Endothelial cell of umbilical vein (primary cell): ENCODE results near the gene BCL10. TPM values are rescaled to one million over a fixed set of nuclear protein-coding genes. Genes with fewer than 3 reads are reported as not detected.

ENCODE experiments used
- BruUV-seq: library from RNA; stranded (reverse); fragments of 400-500 nt; replicated peaks from 2 replicates; lab custom pipeline; 2021; lab: Mats Ljungman, UMichigan
- CTCF ChIA-PET: fragments of 300-600, 350-600 bp; sonication (Branson Sonifier 250); formaldehyde crosslinking; loops from one replicate; lab custom pipeline; 2021; ENCODE audit warnings: antibody characterized with exemption, inconsistent platforms; lab: Charles Lee
- POLR2A ChIA-PET: fragments of 300-600, 350-600 bp; sonication (Branson Sonifier 250); formaldehyde crosslinking; loops from one replicate; lab custom pipeline; 2021; ENCODE audit warnings: antibody characterized with exemption, inconsistent platforms; lab: Charles Lee
- DNase-seq: peaks from one replicate; pipeline ENCODE4 v3.0.0-alpha.2; 2011; ENCODE audit warnings: low read depth, low spot score
- FAIRE-seq: peaks from 2 replicates; lab custom pipeline; 2011; peaks lifted over from hg19 to GRCh38; lab: Jason Lieb, UNC
- H2AFZ ChIP-seq: 2 replicates; pipeline ENCODE4 v1.6.0; 2012; ENCODE audit warnings: low read depth, low read length, control low read depth, inconsistent platforms
- H3K27ac ChIP-seq: 2 replicates; pipeline ENCODE4 v1.5.1; 2011; ENCODE audit warnings: low read depth, mild to moderate bottlenecking, control low read depth, low read length, moderate library complexity; ENCODE audit not compliant: insufficient read depth
- H3K27me3 ChIP-seq, 2 experiments: 2 replicates each; pipeline versions ENCODE4 v1.6.0 to v1.6.1; 2011; ENCODE audit warnings: low read length in 2 of 2, mixed read lengths in 1 of 2; ENCODE audit not compliant: control insufficient read depth in 2 of 2, insufficient read depth in 2 of 2
- H3K36me3 ChIP-seq, 2 experiments: 2 replicates in 1 of 2; 3 replicates in 1 of 2; pipeline ENCODE4 v1.5.1; 2011; ENCODE audit warnings: low read length in 2 of 2, mild to moderate bottlenecking in 1 of 2, moderate library complexity in 1 of 2; ENCODE audit not compliant: control insufficient read depth in 2 of 2, insufficient read depth in 2 of 2; ENCODE audit errors: extremely low read depth in 1 of 2
- H3K4me1 ChIP-seq: 3 replicates; pipeline ENCODE4 v1.5.1; 2011; ENCODE audit warnings: mild to moderate bottlenecking, low read length; ENCODE audit not compliant: control insufficient read depth, insufficient read depth; ENCODE audit errors: extremely low read depth
- H3K4me2 ChIP-seq: 2 replicates; pipeline ENCODE4 v1.6.1; 2011; ENCODE audit warnings: low read length, control low read depth, mixed read lengths; ENCODE audit not compliant: insufficient read depth
- H3K4me3 ChIP-seq, 3 experiments: fragments of 200-600 bp in 1 of 3; sonication (generic), shearing (Covaris generic) in 1 of 3; replicated peaks in 1 of 3; 2 replicates each; pipeline ENCODE4 v1.5.1; 2011 to 2016; ENCODE audit warnings: control low read depth in 3 of 3, low read length in 3 of 3, mild to moderate bottlenecking in 2 of 3, inconsistent platforms in 1 of 3, low read depth in 1 of 3, moderate library complexity in 1 of 3; ENCODE audit not compliant: insufficient read depth in 1 of 3
- H3K79me2 ChIP-seq: 2 replicates; pipeline ENCODE4 v1.6.0; 2012; ENCODE audit warnings: low read length, inconsistent platforms; ENCODE audit not compliant: control insufficient read depth, insufficient read depth
- H3K9ac ChIP-seq: replicated peaks from 2 replicates; pipeline ENCODE3; 2011; ENCODE audit warnings: low read length, control low read depth; ENCODE audit not compliant: insufficient read depth; ENCODE audit errors: extremely low read depth
- H3K9me1 ChIP-seq: replicated peaks from 3 replicates; pipeline ENCODE4 v1.6.0; 2011; ENCODE audit warnings: mild to moderate bottlenecking, low read length; ENCODE audit not compliant: control insufficient read depth, insufficient read depth; ENCODE audit errors: extremely low read depth
- H3K9me3 ChIP-seq: replicated peaks from 2 replicates; pipeline ENCODE4 v1.5.1; 2012; ENCODE audit warnings: low read length, inconsistent platforms; ENCODE audit not compliant: control insufficient read depth, insufficient read depth
- H4K20me1 ChIP-seq: replicated peaks from 2 replicates; pipeline ENCODE3; 2011; ENCODE audit warnings: mild to moderate bottlenecking, low read length; ENCODE audit not compliant: control insufficient read depth, insufficient read depth; ENCODE audit errors: extremely low read depth
- CTCF ChIP-seq, 2 donors: IDR thresholded peaks; 1 replicate in 1 of 2; 2 replicates in 1 of 2; pipeline ENCODE4 v1.5.1; 2011; ENCODE audit warnings: low read length in 2 of 2, mild to moderate bottlenecking in 2 of 2, moderate library complexity in 2 of 2, control low read depth in 1 of 2, inconsistent platforms in 1 of 2, low read depth in 1 of 2; ENCODE audit not compliant: insufficient read depth in 1 of 2; ENCODE audit errors: extremely low read depth in 1 of 2
- EZH2 ChIP-seq: IDR thresholded peaks from 2 replicates; pipeline ENCODE4 v1.6.1; 2012; ENCODE audit warnings: borderline replicate concordance, low read depth, mild to moderate bottlenecking, moderate library complexity, low read length, inconsistent platforms; ENCODE audit not compliant: severe bottlenecking
- FOS ChIP-seq: IDR thresholded peaks from 2 replicates; pipeline ENCODE4 v1.6.1; 2011; ENCODE audit warnings: mild to moderate bottlenecking, low read length, moderate library complexity, borderline replicate concordance; ENCODE audit not compliant: insufficient read depth
- GATA2 ChIP-seq: IDR thresholded peaks from 2 replicates; pipeline ENCODE4 v1.7.0; 2011; ENCODE audit warnings: low read depth, mild to moderate bottlenecking, moderate library complexity, mixed read lengths, low read length; ENCODE audit not compliant: insufficient read length, insufficient read depth
- JUN ChIP-seq: IDR thresholded peaks from 2 replicates; pipeline ENCODE4 v1.6.1; 2011; ENCODE audit warnings: borderline replicate concordance, low read depth; ENCODE audit not compliant: insufficient read length, insufficient read depth
- MAX ChIP-seq: IDR thresholded peaks from 2 replicates; pipeline ENCODE4 v1.6.1; 2011; ENCODE audit not compliant: insufficient read depth, insufficient read length
- MYC ChIP-seq: IDR thresholded peaks from one replicate; pipeline ENCODE4 v1.6.1; 2011; ENCODE audit warnings: mild to moderate bottlenecking, low read depth, low read length
- POLR2A ChIP-seq: IDR thresholded peaks from 2 replicates; pipeline ENCODE4 v1.6.1; 2012; ENCODE audit warnings: low read depth, mild to moderate bottlenecking, control low read depth, low read length
- POLR2AphosphoS5 ChIP-seq: IDR thresholded peaks from 2 replicates; pipeline ENCODE4 v1.6.1; 2012; ENCODE audit warnings: low read depth, mild to moderate bottlenecking, control low read depth, low read length, moderate library complexity; ENCODE audit not compliant: insufficient read depth
- dilution Hi-C: fragments of 300-500 bp; cut with MboI; formaldehyde crosslinking; loops from one replicate; pipeline ENCODE4 v1.15.0; 2019; ENCODE audit warnings: low sequenced_read_pairs; ENCODE audit not compliant: extremely low pct_ligation_motif_present
- intact Hi-C: fragments of 100-400 bp; cut with micrococcal nuclease; formaldehyde crosslinking; loops from one replicate; pipeline ENCODE4 v1.10.0; 2022
- polyA plus RNA-seq, 4 experiments: library from polyadenylated mRNA; depleted of rRNA in 3 of 4; stranded (reverse) in 3 of 4; unstranded in 1 of 4; fragments of >200 nt; gene quantifications; 2 replicates each; pipeline versions ENCODE4 v1.2.1 to v1.2.3, GENCODE V29; 2011 to 2012; ENCODE audit warnings: missing spikeins in 1 of 4
- total RNA-seq: library from RNA; stranded (reverse); gene quantifications from 2 replicates; pipeline ENCODE4 v1.2.3, GENCODE V29; 2021

Gene BCL10
- total and polyA plus RNA-seq, 2 donors (not counting 3 experiments of a cell fraction or from before 2014, with no cell fraction given): 16.1 to 78.6 TPM

- intact Hi-C loops: no loop called here
- H3K4me3 ChIP-seq: no peak overlapping the region
- POLR2A ChIA-PET: no interaction called here
- H3K9ac ChIP-seq: no peak overlapping the region
- H3K36me3 ChIP-seq: no peaks in the 10 kb centered on the region
- no peaks in the 10 kb centered on the region for H3K9me3 ChIP-seq
- H3K4me2 ChIP-seq: no peak overlapping the region
- dilution Hi-C loops: no loop called here
- H3K79me2 ChIP-seq: no peaks in the 10 kb centered on the region
- no peak overlapping the region for H2AFZ ChIP-seq
- peaks cover 6% of the 10 kb centered on the region for H3K4me1 ChIP-seq
- no peaks in the 10 kb centered on the region for H4K20me1 ChIP-seq
- no peaks in the 10 kb centered on the region for H3K9me1 ChIP-seq
- BruUV-seq: no TSS peak
- DNase-seq: no peak
- H3K27ac ChIP-seq: no peak overlapping the region
- TF ChIP-seq GATA2: no peak
- no peak for TF ChIP-seq MAX
- TF ChIP-seq EZH2: no peak
- TF ChIP-seq POLR2AphosphoS5: no peak
- TF ChIP-seq POLR2A: no peak
- TF ChIP-seq CTCF (IDR thresholded peaks at IDR 0.05; ENCODE audit: extremely low read depth in 1 of 2, insufficient read depth in 1 of 2, low read depth in 1 of 2, low read length in 2 of 2): no peak
- no peak for TF ChIP-seq JUN
- TF ChIP-seq MYC: no peak
- no peak for TF ChIP-seq FOS
- CTCF ChIA-PET: interaction anchor here (3.1 to 3.4 kb wide), 2 partner anchors 9 to 301 kb away, joined by 17 to 28 read pairs; no protein-coding TSS in a partner anchor
- no peak for FAIRE-seq
- H3K27me3 ChIP-seq: no peaks in the 10 kb centered on the region
These were observed 30.5 kb downstream of the BCL10 start for GRCh38 chr1:85245891-85246290.
